ENCODE measurements around the gene SLC4A9.
"Not testable (repeated sequence)": the region's sequence is repeated elsewhere in the genome, so short reads cannot be mapped to it uniquely, and the experiment has no call there.

Gene SLC4A9

DNA sequence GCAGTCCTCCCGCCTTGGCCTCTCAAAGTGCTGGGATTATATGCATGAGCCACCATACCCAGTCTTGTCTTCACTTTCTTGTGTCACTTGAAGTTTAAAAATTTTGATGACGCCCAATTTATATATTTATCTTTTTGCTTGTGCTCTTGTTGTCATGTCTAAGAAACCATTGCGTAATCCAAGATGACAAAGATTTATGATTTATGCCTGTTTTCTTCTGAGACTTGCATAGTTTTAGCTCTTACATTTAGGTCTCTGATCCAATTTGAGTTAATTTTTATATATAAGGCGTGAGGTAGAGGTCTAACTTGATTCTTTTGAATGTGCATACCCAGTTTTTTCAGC lies 60.2 kb downstream of the SLC4A9 start:
- H3K9me3 ChIP-seq (replicated peaks in 1 of 2; ENCODE audit: control insufficient read depth in 2 of 2, insufficient read depth in 1 of 2, low read depth in 1 of 2, low read length in 2 of 2), result no peaks in the 10 kb centered on the region
- H4K8ac ChIP-seq (ENCODE audit: low read depth, low read length), result no peak overlapping the region
- no peak overlapping the region for H3K4ac ChIP-seq (ENCODE audit: low read length)
- H2AK5ac ChIP-seq (ENCODE audit: low read depth, low read length), result no peak overlapping the region
- H3K4me3 ChIP-seq (ENCODE audit: low read length in 2 of 2), result no peak overlapping the region
- no peak overlapping the region for H2AFZ ChIP-seq (ENCODE audit: low read length)
- WGBS, 2 donors (ENCODE audit: extremely low coverage in 2 of 2, insufficient read length in 2 of 2, insufficient replicate concordance in 1 of 2), result no CpG with 5 or more reads among the region's 4 CpGs
- H4K91ac ChIP-seq (ENCODE audit: low read depth, low read length, poor library complexity), result no peak overlapping the region
- H3K36me3 ChIP-seq (replicated peaks in 1 of 2; ENCODE audit: control insufficient read depth in 2 of 2, insufficient read depth in 2 of 2, low read length in 2 of 2), result peaks cover 2 to 34% of the 10 kb centered on the region in 2 donors
- H2BK15ac ChIP-seq (ENCODE audit: low read length), result no peak overlapping the region
- DNase-seq (ENCODE audit: low spot score), result no peak
- no peak overlapping the region for H2BK120ac ChIP-seq (ENCODE audit: low read depth, low read length)
- no peak overlapping the region for H3K14ac ChIP-seq (ENCODE audit: low read length)
- no peak overlapping the region for H3K18ac ChIP-seq (ENCODE audit: low read length)
- no peak overlapping the region for H3K27ac ChIP-seq (replicated peaks; ENCODE audit: low read length)
- H2BK5ac ChIP-seq (ENCODE audit: low read length), result no peak overlapping the region
- no peaks in the 10 kb centered on the region for H3K4me1 ChIP-seq (ENCODE audit: control insufficient read depth in 2 of 2, insufficient read depth in 1 of 2, low read depth in 1 of 2, low read length in 2 of 2)
- no peak overlapping the region for H3K9ac ChIP-seq (ENCODE audit: low read depth, low read length, poor library complexity)
- peaks cover 7% of the 10 kb centered on the region for H3K79me1 ChIP-seq (ENCODE audit: low read depth, low read length)
- H2BK12ac ChIP-seq (ENCODE audit: low read length), result peak overlapping the region; percentile 46
- no peak overlapping the region for H3K23ac ChIP-seq (ENCODE audit: low read depth, low read length, poor library complexity)
- no peak overlapping the region for H3K4me2 ChIP-seq (ENCODE audit: insufficient read depth, low read length, poor library complexity, severe bottlenecking)
- no peaks in the 10 kb centered on the region for H3K27me3 ChIP-seq (ENCODE audit: control insufficient read depth in 3 of 3, insufficient read depth in 3 of 3, low read depth in 1 of 3, low read length in 3 of 3)

DNA sequence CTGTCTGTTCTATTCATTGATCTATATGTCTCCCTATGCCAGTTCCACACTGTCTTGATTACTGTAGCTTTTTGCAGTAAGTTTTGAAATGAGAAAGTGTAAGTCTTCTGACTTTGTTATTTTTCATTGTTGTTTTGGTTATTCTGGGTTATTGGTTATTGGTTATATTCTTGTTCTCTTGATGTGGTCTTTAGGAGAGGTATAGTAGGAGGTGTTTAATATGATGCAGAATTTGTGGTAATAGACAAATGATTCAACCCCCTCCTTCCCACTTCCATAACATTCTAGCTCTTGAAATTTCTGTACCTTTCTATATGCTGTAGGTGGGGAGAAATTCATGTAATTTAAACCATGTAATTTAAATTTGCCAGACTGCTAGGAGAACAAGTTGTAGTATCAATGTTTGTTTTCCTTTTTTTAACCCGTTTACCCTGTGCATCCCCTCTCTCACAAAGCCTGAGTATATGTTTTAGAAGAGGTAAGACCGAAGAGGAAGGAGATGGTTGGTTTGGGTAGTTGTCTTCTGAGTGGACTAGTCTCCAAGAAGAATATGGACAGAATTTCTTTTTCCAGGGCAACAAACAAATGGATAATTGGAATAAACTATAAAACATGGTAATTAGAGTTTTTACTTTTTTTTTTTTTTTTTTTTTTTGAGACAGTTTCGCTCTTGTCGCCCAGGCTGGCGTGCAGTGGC lies 60.8 kb downstream of the SLC4A9 start:
- no peak overlapping the region for H2BK120ac ChIP-seq (ENCODE audit: low read depth, low read length)
- H3K9ac ChIP-seq (ENCODE audit: low read depth, low read length, poor library complexity), result no peak overlapping the region
- H3K36me3 ChIP-seq (replicated peaks in 1 of 2; ENCODE audit: control insufficient read depth in 2 of 2, insufficient read depth in 2 of 2, low read length in 2 of 2), result peaks cover 2 to 39% of the 10 kb centered on the region in 2 donors
- H4K91ac ChIP-seq (ENCODE audit: low read depth, low read length, poor library complexity), result no peak overlapping the region
- no peak overlapping the region for H3K23ac ChIP-seq (ENCODE audit: low read depth, low read length, poor library complexity)
- H3K4ac ChIP-seq (ENCODE audit: low read length), result no peak overlapping the region
- H3K4me1 ChIP-seq (ENCODE audit: control insufficient read depth in 2 of 2, insufficient read depth in 1 of 2, low read depth in 1 of 2, low read length in 2 of 2), result no peaks in the 10 kb centered on the region
- no peak overlapping the region for H3K14ac ChIP-seq (ENCODE audit: low read length)
- no CpG with 5 or more reads among the region's 5 CpGs for WGBS, 2 donors (ENCODE audit: extremely low coverage in 2 of 2, insufficient read length in 2 of 2, insufficient replicate concordance in 1 of 2)
- peaks cover 0 to 3% of the 10 kb centered on the region in 2 donors for H3K9me3 ChIP-seq (replicated peaks in 1 of 2; ENCODE audit: control insufficient read depth in 2 of 2, insufficient read depth in 1 of 2, low read depth in 1 of 2, low read length in 2 of 2)
- no peak overlapping the region for H2BK12ac ChIP-seq (ENCODE audit: low read length)
- H3K27ac ChIP-seq (replicated peaks; ENCODE audit: low read length), result no peak overlapping the region
- H3K79me1 ChIP-seq (ENCODE audit: low read depth, low read length), result peaks cover 8% of the 10 kb centered on the region
- no peak overlapping the region for H3K4me3 ChIP-seq (ENCODE audit: low read length in 2 of 2)
- DNase-seq (ENCODE audit: low spot score), result no peak
- H3K4me2 ChIP-seq (ENCODE audit: insufficient read depth, low read length, poor library complexity, severe bottlenecking), result no peak overlapping the region
- H2BK15ac ChIP-seq (ENCODE audit: low read length), result no peak overlapping the region
- H2AK5ac ChIP-seq (ENCODE audit: low read depth, low read length), result no peak overlapping the region
- no peaks in the 10 kb centered on the region for H3K27me3 ChIP-seq (ENCODE audit: control insufficient read depth in 3 of 3, insufficient read depth in 3 of 3, low read depth in 1 of 3, low read length in 3 of 3)
- H3K18ac ChIP-seq (ENCODE audit: low read length), result no peak overlapping the region
- no peak overlapping the region for H2AFZ ChIP-seq (ENCODE audit: low read length)
- no peak overlapping the region for H4K8ac ChIP-seq (ENCODE audit: low read depth, low read length)
- no peak overlapping the region for H2BK5ac ChIP-seq (ENCODE audit: low read length)

DNA sequence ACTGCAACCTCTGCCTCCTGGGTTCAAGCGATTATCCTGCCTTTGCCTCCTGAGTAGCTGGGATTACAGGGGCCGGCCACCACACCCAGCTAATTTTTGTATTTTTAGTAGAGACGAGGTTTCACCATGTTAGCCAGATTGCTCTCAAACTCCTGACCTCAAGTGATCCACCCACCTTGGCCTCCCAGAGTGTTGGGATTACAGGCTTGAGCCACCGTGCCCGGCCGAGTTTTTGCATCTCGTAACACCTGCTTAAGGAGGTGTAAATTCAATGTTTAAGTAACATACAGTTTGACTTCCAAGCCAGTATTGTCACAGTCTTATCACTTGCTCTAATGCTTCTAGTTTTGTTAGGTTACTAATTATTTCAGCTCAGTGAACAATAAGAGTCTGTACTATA lies 61.4 kb downstream of the SLC4A9 start:
- H2AK5ac ChIP-seq (ENCODE audit: low read depth, low read length); H3K9me3 ChIP-seq (replicated peaks in 1 of 2; ENCODE audit: control insufficient read depth in 2 of 2, insufficient read depth in 1 of 2, low read depth in 1 of 2, low read length in 2 of 2); H2BK15ac ChIP-seq (ENCODE audit: low read length); H3K14ac ChIP-seq (ENCODE audit: low read length); DNase-seq (ENCODE audit: low spot score); H2AFZ ChIP-seq (ENCODE audit: low read length); H3K4me1 ChIP-seq (ENCODE audit: control insufficient read depth in 2 of 2, insufficient read depth in 1 of 2, low read depth in 1 of 2, low read length in 2 of 2); H3K9ac ChIP-seq (ENCODE audit: low read depth, low read length, poor library complexity); H2BK120ac ChIP-seq (ENCODE audit: low read depth, low read length); H2BK5ac ChIP-seq (ENCODE audit: low read length); H3K18ac ChIP-seq (ENCODE audit: low read length); H3K4me2 ChIP-seq (ENCODE audit: insufficient read depth, low read length, poor library complexity, severe bottlenecking); H3K79me1 ChIP-seq (ENCODE audit: low read depth, low read length); H4K91ac ChIP-seq (ENCODE audit: low read depth, low read length, poor library complexity); H3K27ac ChIP-seq (replicated peaks; ENCODE audit: low read length); H3K4me3 ChIP-seq (ENCODE audit: low read length in 2 of 2); H4K8ac ChIP-seq (ENCODE audit: low read depth, low read length); H3K27me3 ChIP-seq (ENCODE audit: control insufficient read depth in 3 of 3, insufficient read depth in 3 of 3, low read depth in 1 of 3, low read length in 3 of 3); H2BK12ac ChIP-seq (ENCODE audit: low read length); H3K23ac ChIP-seq (ENCODE audit: low read depth, low read length, poor library complexity); H3K4ac ChIP-seq (ENCODE audit: low read length): not testable (repeated sequence)
- WGBS, 2 donors (ENCODE audit: extremely low coverage in 2 of 2, insufficient read length in 2 of 2, insufficient replicate concordance in 1 of 2), result no CpG with 5 or more reads among the region's 7 CpGs
- peaks cover 2 to 37% of the 10 kb centered on the region in 2 donors for H3K36me3 ChIP-seq (replicated peaks in 1 of 2; ENCODE audit: control insufficient read depth in 2 of 2, insufficient read depth in 2 of 2, low read length in 2 of 2)

DNA sequence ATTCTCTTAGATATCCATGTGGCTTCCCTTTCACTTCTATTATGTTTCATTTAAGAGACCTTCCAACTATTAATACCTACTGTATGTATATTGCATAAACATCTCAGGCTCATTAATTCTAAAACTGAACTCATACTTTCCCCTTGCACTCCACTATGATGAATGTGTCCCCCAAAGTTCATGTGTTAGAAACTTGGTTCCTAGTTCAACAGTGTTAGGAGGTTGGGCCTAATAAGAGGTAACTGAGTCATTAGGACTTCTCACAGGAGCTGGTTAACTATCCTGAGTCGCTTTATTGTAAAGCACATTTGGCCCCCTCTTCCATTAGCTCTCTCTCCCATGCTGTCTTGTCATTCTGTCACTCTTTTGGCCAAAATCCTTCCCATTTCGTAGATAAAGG lies 63.6 kb downstream of the SLC4A9 start:
- no peak for DNase-seq (ENCODE audit: low spot score)
- Histone ChIP-seq H3K4me3 (ENCODE audit: low read length in 2 of 2) (no peak overlapping the region), H4K8ac (ENCODE audit: low read depth, low read length) (no peak overlapping the region), H3K9ac (ENCODE audit: low read depth, low read length, poor library complexity) (no peak overlapping the region), H2AFZ (ENCODE audit: low read length) (no peak overlapping the region), H3K27me3 (ENCODE audit: control insufficient read depth in 3 of 3, insufficient read depth in 3 of 3, low read depth in 1 of 3, low read length in 3 of 3) (no peaks in the 10 kb centered on the region), H3K9me3 (replicated peaks in 1 of 2; ENCODE audit: control insufficient read depth in 2 of 2, insufficient read depth in 1 of 2, low read depth in 1 of 2, low read length in 2 of 2) (peaks cover 0 to 7% of the 10 kb centered on the region in 2 donors), H2BK12ac (ENCODE audit: low read length) (no peak overlapping the region), H3K14ac (ENCODE audit: low read length) (no peak overlapping the region), H3K18ac (ENCODE audit: low read length) (no peak overlapping the region), H3K4me2 (ENCODE audit: insufficient read depth, low read length, poor library complexity, severe bottlenecking) (no peak overlapping the region), H4K91ac (ENCODE audit: low read depth, low read length, poor library complexity) (no peak overlapping the region), H2BK15ac (ENCODE audit: low read length) (no peak overlapping the region), H3K36me3 (replicated peaks in 1 of 2; ENCODE audit: control insufficient read depth in 2 of 2, insufficient read depth in 2 of 2, low read length in 2 of 2) (peaks cover 2 to 34% of the 10 kb centered on the region in 2 donors), H2BK120ac (ENCODE audit: low read depth, low read length) (no peak overlapping the region), H2AK5ac (ENCODE audit: low read depth, low read length) (no peak overlapping the region), H3K27ac (replicated peaks; ENCODE audit: low read length) (no peak overlapping the region), H3K4me1 (ENCODE audit: control insufficient read depth in 2 of 2, insufficient read depth in 1 of 2, low read depth in 1 of 2, low read length in 2 of 2) (no peaks in the 10 kb centered on the region), H3K23ac (ENCODE audit: low read depth, low read length, poor library complexity) (no peak overlapping the region), H3K4ac (ENCODE audit: low read length) (no peak overlapping the region), H3K79me1 (ENCODE audit: low read depth, low read length) (peaks cover 5% of the 10 kb centered on the region), H2BK5ac (ENCODE audit: low read length) (no peak overlapping the region)
- no CpG with 5 or more reads among the region's 2 CpGs for WGBS, 2 donors (ENCODE audit: extremely low coverage in 2 of 2, insufficient read length in 2 of 2, insufficient replicate concordance in 1 of 2)

All from neuronal stem cell (in vitro differentiated cells).